H1 (cell line): ENCODE measurements around the gene SPON2. TPM values are rescaled to one million over a fixed set of nuclear protein-coding genes. Genes with fewer than 3 reads are reported as not detected.

Experiments
- CTCF ChIA-PET: fragments of 300-600 bp; sonication (Branson Sonifier 250); formaldehyde crosslinking; loops from one replicate; lab custom pipeline; 2021; ENCODE audit not compliant: partially characterized antibody; lab: Charles Lee
- POLR2A ChIA-PET: fragments of 300-600 bp; sonication (Branson Sonifier 250); formaldehyde crosslinking; loops from one replicate; lab custom pipeline; 2021; ENCODE audit warnings: inconsistent platforms; ENCODE audit not compliant: partially characterized antibody; lab: Charles Lee
- DNase-seq, 2 experiments: peaks; one replicate each; pipeline versions ENCODE4 v3.0.0 to v3.0.0-alpha.2; 2010 to 2022; ENCODE audit warnings: low spot score in 2 of 2, low read depth in 1 of 2, mixed read lengths in 1 of 2
- FAIRE-seq: peaks from 2 replicates; lab custom pipeline; 2011; peaks lifted over from hg19 to GRCh38; lab: Jason Lieb, UNC
- H2AFZ ChIP-seq: 2 replicates; pipeline ENCODE4 v1.8.1; 2012; ENCODE audit warnings: low read length, inconsistent platforms
- H2AK5ac ChIP-seq: 2 replicates; pipeline ENCODE4 v1.6.1; 2013; ENCODE audit warnings: low read depth, low read length
- H2BK120ac ChIP-seq: replicated peaks from 2 replicates; pipeline ENCODE3; 2013; ENCODE audit warnings: low read depth, low read length, inconsistent platforms
- H2BK12ac ChIP-seq: 2 replicates; pipeline ENCODE4 v1.6.1; 2013; ENCODE audit warnings: low read depth, low read length
- H2BK15ac ChIP-seq: 2 replicates; pipeline ENCODE4 v1.6.1; 2013; ENCODE audit warnings: low read length
- H2BK20ac ChIP-seq: 2 replicates; pipeline ENCODE4 v1.6.1; 2013; ENCODE audit warnings: low read length
- H2BK5ac ChIP-seq: 2 replicates; pipeline ENCODE4 v1.6.1; 2013; ENCODE audit warnings: low read depth, low read length
- H3K14ac ChIP-seq: 2 replicates; pipeline ENCODE4 v1.6.1; 2013; ENCODE audit warnings: inconsistent platforms; ENCODE audit not compliant: insufficient read length
- H3K18ac ChIP-seq: 2 replicates; pipeline ENCODE4 v1.6.1; 2013; ENCODE audit warnings: low read length; ENCODE audit errors: extremely low read depth
- H3K23ac ChIP-seq: 2 replicates; pipeline ENCODE4 v1.6.1; 2013; ENCODE audit warnings: inconsistent platforms; ENCODE audit not compliant: insufficient read length
- H3K23me2 ChIP-seq: 2 replicates; pipeline ENCODE4 v1.6.1; 2013; ENCODE audit warnings: low read depth, low read length
- H3K27ac ChIP-seq: 2 replicates; pipeline ENCODE4 v1.6.1; 2011; ENCODE audit warnings: low read depth, low read length, inconsistent platforms
- H3K27me3 ChIP-seq, 4 experiments: replicated peaks in 1 of 4; 1 replicate in 1 of 4; 2 replicates in 3 of 4; pipeline versions ENCODE4 v1.6.1 to v1.8.1; 2011 to 2013; ENCODE audit warnings: low read length in 3 of 4, mild to moderate bottlenecking in 3 of 4, inconsistent platforms in 2 of 4, mixed read lengths in 2 of 4, moderate library complexity in 1 of 4; ENCODE audit not compliant: control insufficient read depth in 3 of 4, insufficient read depth in 3 of 4; ENCODE audit errors: extremely low read depth in 1 of 4
- H3K36me3 ChIP-seq, 4 experiments: 2 replicates each; pipeline versions ENCODE4 v1.6.1 to v1.8.1; 2011 to 2013; ENCODE audit warnings: mild to moderate bottlenecking in 4 of 4, low read length in 3 of 4, moderate library complexity in 2 of 4, control low read depth in 1 of 4, inconsistent platforms in 1 of 4; ENCODE audit not compliant: insufficient read depth in 4 of 4, control insufficient read depth in 2 of 4
- H3K4ac ChIP-seq: replicated peaks from 2 replicates; pipeline ENCODE3; 2013; ENCODE audit warnings: low read length, low read depth, mixed read lengths, inconsistent platforms; ENCODE audit not compliant: insufficient read length
- H3K4me1 ChIP-seq, 4 experiments: replicated peaks in 1 of 4; 1 replicate in 1 of 4; 2 replicates in 3 of 4; pipeline versions ENCODE4 v1.6.1 to v1.8.1; 2011 to 2013; ENCODE audit warnings: low read length in 3 of 4, inconsistent platforms in 2 of 4, mixed read lengths in 1 of 4; ENCODE audit not compliant: insufficient read depth in 4 of 4, control insufficient read depth in 3 of 4
- H3K4me2 ChIP-seq, 2 experiments: 2 replicates each; pipeline versions ENCODE4 v1.6.1 to v1.8.1; 2011 to 2013; ENCODE audit warnings: low read depth in 2 of 2, low read length in 2 of 2, control low read depth in 1 of 2, inconsistent platforms in 1 of 2, mild to moderate bottlenecking in 1 of 2; ENCODE audit not compliant: insufficient read depth in 1 of 2
- H3K4me3 ChIP-seq, 4 experiments: fragments of 200-600, 300-600 bp in 1 of 4; sonication (generic), shearing (Covaris generic), sonication (Bioruptor Twin) in 1 of 4; 2 replicates each; pipeline versions ENCODE4 v1.5.1 to v1.8.1; 2011 to 2016; ENCODE audit warnings: low read length in 4 of 4, low read depth in 3 of 4, control low read depth in 2 of 4, inconsistent platforms in 2 of 4, mild to moderate bottlenecking in 2 of 4, mixed read lengths in 1 of 4, moderate library complexity in 1 of 4; ENCODE audit not compliant: insufficient read depth in 2 of 4; ENCODE audit errors: extremely low read depth in 1 of 4
- H3K56ac ChIP-seq: replicated peaks from 2 replicates; pipeline ENCODE3; 2013; ENCODE audit warnings: low read depth, mild to moderate bottlenecking, mixed read lengths, low read length, inconsistent platforms; ENCODE audit not compliant: insufficient read length
- H3K79me1 ChIP-seq: 2 replicates; pipeline ENCODE4 v1.6.1; 2013; ENCODE audit warnings: low read depth, low read length, control low read depth
- H3K79me2 ChIP-seq, 2 experiments: 2 replicates each; pipeline versions ENCODE4 v1.6.1 to v1.8.1; 2012 to 2013; ENCODE audit warnings: low read length in 2 of 2, mild to moderate bottlenecking in 2 of 2, inconsistent platforms in 1 of 2; ENCODE audit not compliant: insufficient read depth in 2 of 2, control insufficient read depth in 1 of 2
- H3K9ac ChIP-seq, 4 experiments: replicated peaks in 1 of 4; 1 replicate in 1 of 4; 2 replicates in 3 of 4; pipeline versions ENCODE4 v1.6.1 to v1.8.1; 2011 to 2013; ENCODE audit warnings: low read depth in 3 of 4, low read length in 3 of 4, control low read depth in 2 of 4, mild to moderate bottlenecking in 2 of 4, moderate library complexity in 2 of 4, inconsistent platforms in 1 of 4; ENCODE audit errors: extremely low read depth in 1 of 4
- H3K9me3 ChIP-seq, 2 experiments: 2 replicates each; pipeline versions ENCODE4 v1.6.1 to v1.8.1; 2012 to 2013; ENCODE audit warnings: mild to moderate bottlenecking in 2 of 2, moderate library complexity in 2 of 2, control low read depth in 1 of 2, inconsistent platforms in 1 of 2, low read depth in 1 of 2, low read length in 1 of 2, mixed read lengths in 1 of 2; ENCODE audit not compliant: insufficient read depth in 2 of 2
- H4K20me1 ChIP-seq, 2 experiments: replicated peaks in 1 of 2; 2 replicates each; pipeline versions ENCODE3 to v1.8.1; 2011 to 2013; ENCODE audit warnings: inconsistent platforms in 2 of 2, low read length in 2 of 2, mild to moderate bottlenecking in 1 of 2; ENCODE audit not compliant: insufficient read depth in 2 of 2, control insufficient read depth in 1 of 2
- H4K5ac ChIP-seq: 2 replicates; pipeline ENCODE4 v1.6.1; 2013; ENCODE audit warnings: low read length, low read depth, mixed read lengths, inconsistent platforms; ENCODE audit not compliant: insufficient read length
- H4K8ac ChIP-seq: 2 replicates; pipeline ENCODE4 v1.8.0; 2013; ENCODE audit warnings: mild to moderate bottlenecking, moderate library complexity, low read length, inconsistent platforms; ENCODE audit not compliant: insufficient read depth; ENCODE audit errors: extremely low read depth
- H4K91ac ChIP-seq: replicated peaks from 2 replicates; pipeline ENCODE3; 2013; ENCODE audit warnings: low read length, mixed read lengths, inconsistent platforms; ENCODE audit not compliant: insufficient read length
- BCL11A ChIP-seq, 2 experiments: IDR thresholded peaks; one replicate each; pipeline ENCODE4 v1.6.1; 2011; ENCODE audit warnings: low read depth in 2 of 2, low read length in 2 of 2, mild to moderate bottlenecking in 2 of 2
- FOSL1 ChIP-seq: IDR thresholded peaks from 2 replicates; pipeline ENCODE4 v1.6.1; 2011; ENCODE audit warnings: mild to moderate bottlenecking, low read depth, low read length, moderate library complexity; ENCODE audit not compliant: insufficient read depth
- HDAC6 ChIP-seq: IDR thresholded peaks from one replicate; pipeline ENCODE4 v1.7.1; 2012; ENCODE audit warnings: low read depth, mild to moderate bottlenecking, inconsistent platforms, low read length, moderate library complexity
- PHF8 ChIP-seq: fragments of 200-600 bp; sonication (generic); conservative IDR thresholded peaks from 2 replicates; pipeline ENCODE4 v1.7.1; 2012; ENCODE audit warnings: low read depth, mild to moderate bottlenecking, inconsistent platforms, low read length, moderate library complexity
- TBP ChIP-seq: IDR thresholded peaks from 2 replicates; pipeline ENCODE4 v1.6.1; 2011; ENCODE audit warnings: low read depth, low read length, improper control_type of control experiment
- WGBS, 2 experiments: shearing (Covaris generic) in 1 of 2; methylation state at CpG; one replicate each; pipeline versions ENCODE4 v1.1.6 to v1.1.7; 2013 to 2015; ENCODE audit warnings: low lambda C conversion rate in 2 of 2, mixed read lengths in 2 of 2, inconsistent platforms in 1 of 2, low coverage in 1 of 2, missing lambda C conversion rate in 1 of 2; ENCODE audit not compliant: insufficient replicate concordance in 2 of 2, insufficient coverage in 1 of 2, insufficient read length in 1 of 2; ENCODE audit errors: extremely low coverage in 1 of 2, missing lambda C conversion rate in 1 of 2; 5-methylcytosine and 5-hydroxymethylcytosine counted together
- polyA plus RNA-seq, 7 experiments: library from polyadenylated mRNA; depleted of rRNA in 3 of 7; stranded (reverse) in 5 of 7; unstranded in 2 of 7; fragments of >200 nt in 5 of 7; fragments of 200-250 nt in 2 of 7; gene quantifications; 1 replicate in 5 of 7; 2 replicates in 1 of 7; 4 replicates in 1 of 7; pipeline versions ENCODE4 v1.2.1 to v1.2.3, GENCODE V29; 2011 to 2013; ENCODE audit warnings: missing spikeins in 2 of 7, mixed read lengths in 2 of 7
- total RNA-seq: library from RNA; stranded (reverse); fragmentation: NEBNext Ultra II Directional; extraction: Animal tissue kit (Norgen Biotek cat#: 25700); gene quantifications from 2 replicates; pipeline ENCODE4 v1.2.1, GENCODE V29; 2021
- TF ChIP-seq, protein P1 (sequence below), 3 experiments: IDR thresholded peaks; 1 replicate in 2 of 3; 2 replicates in 1 of 3; pipeline versions ENCODE4 v1.5.1 to v1.6.1; 2011; ENCODE audit warnings: low read length in 3 of 3, mild to moderate bottlenecking in 3 of 3, inconsistent platforms in 2 of 3, low read depth in 1 of 3, moderate library complexity in 1 of 3; ENCODE audit not compliant: insufficient read depth in 1 of 3; ENCODE audit errors: control extremely low read depth in 1 of 3
- TF ChIP-seq, protein P2 (sequence below): IDR thresholded peaks from 2 replicates; pipeline ENCODE4 v1.6.1; 2012; ENCODE audit warnings: low read length, inconsistent platforms

SPON2 gene
- total and polyA plus RNA-seq, 2 of the 8 experiments (the other 6 are each of a cell fraction or from before 2014, with no cell fraction given): 2.8 to 3.2 TPM

DNA sequence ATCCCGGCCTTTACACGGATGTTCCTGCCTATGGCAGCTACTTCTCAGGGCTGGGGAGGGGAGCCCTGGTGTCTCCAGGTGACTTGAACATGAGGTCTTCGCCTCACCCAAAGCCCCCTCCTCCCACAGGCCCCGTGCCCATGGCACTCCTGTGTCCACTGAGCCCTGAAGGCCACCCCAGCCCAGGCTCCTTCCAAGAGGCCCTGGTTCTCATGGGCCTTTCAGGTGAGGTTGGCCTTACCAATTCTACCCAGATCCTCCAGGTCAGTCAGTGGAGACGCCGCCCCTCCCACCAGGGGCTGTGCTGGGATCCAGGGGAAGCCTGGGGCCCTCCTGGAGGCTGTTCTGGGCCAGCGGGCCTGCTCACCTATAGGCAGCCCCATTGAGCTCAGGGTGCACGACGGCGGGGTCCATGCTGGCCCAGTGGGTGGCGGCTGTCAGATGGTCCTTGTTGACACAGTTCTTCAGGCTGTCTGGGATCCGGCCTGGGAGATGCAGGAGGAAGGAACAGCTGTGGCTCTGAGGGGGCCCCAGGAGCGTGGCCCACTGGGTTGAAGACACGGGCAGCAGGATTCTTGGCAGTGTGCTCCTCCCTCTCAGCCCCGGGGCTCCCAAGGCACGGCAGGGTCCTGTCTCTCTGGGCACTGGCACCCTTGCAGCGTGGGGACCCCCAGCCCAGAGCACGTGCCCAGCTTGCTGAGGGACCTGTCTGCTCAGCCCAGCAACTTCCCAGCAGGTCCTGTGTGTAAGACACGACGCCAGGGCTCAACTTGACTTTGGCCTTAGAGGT lies 40.4 kb upstream of the SPON2 start:
- FAIRE-seq: no peak
- H4K20me1 ChIP-seq: peaks cover 5 to 15% of the 10 kb centered on the region in 2 experiments
- H3K4me1 ChIP-seq: no peaks in the 10 kb centered on the region
- H3K79me2 ChIP-seq: no peaks in the 10 kb centered on the region
- no peak overlapping the region for H4K91ac ChIP-seq
- H3K27ac ChIP-seq: no peak overlapping the region
- no peak overlapping the region for H2BK15ac ChIP-seq
- H2BK5ac ChIP-seq: no peak overlapping the region
- H3K4ac ChIP-seq: no peak overlapping the region
- WGBS, 2 experiments: 92% methylated on average over 17 of the region's 20 CpGs; no CpG with 5 or more reads in 1 of the 2 experiments
- POLR2A ChIA-PET: no interaction called here
- H2BK20ac ChIP-seq: no peak overlapping the region
- H2BK120ac ChIP-seq: no peak overlapping the region
- peaks cover 2% of the 10 kb centered on the region; the same call in 1 of the 2 replicates for H3K79me1 ChIP-seq
- H3K36me3 ChIP-seq: peaks cover 5 to 48% (median 15%) of the 10 kb centered on the region in 4 experiments; a peak in 6 of 8 replicates
- CTCF ChIA-PET: interaction anchor here (0.6 kb wide), 1 partner anchor 564 kb away, joined by 3 read pairs; no protein-coding TSS in a partner anchor
- no peaks in the 10 kb centered on the region for H3K9me3 ChIP-seq
- no peak overlapping the region for H3K23ac ChIP-seq
- no peak overlapping the region for H4K8ac ChIP-seq
- no peak overlapping the region for H3K4me2 ChIP-seq
- no peak for DNase-seq
- no peak overlapping the region for H3K14ac ChIP-seq
- H3K23me2 ChIP-seq: no peaks in the 10 kb centered on the region
- no peak overlapping the region for H3K56ac ChIP-seq
- no peak overlapping the region for H3K4me3 ChIP-seq
- no peak overlapping the region for H2AFZ ChIP-seq
- no peak overlapping the region for H2BK12ac ChIP-seq
- H2AK5ac ChIP-seq: no peak overlapping the region
- H3K9ac ChIP-seq: no peak overlapping the region
- H3K27me3 ChIP-seq: no peaks in the 10 kb centered on the region
- no peak overlapping the region for H4K5ac ChIP-seq
- H3K18ac ChIP-seq: no peak overlapping the region
- TF ChIP-seq PHF8: no peak
- no peak for TF ChIP-seq TBP
- no peak for TF ChIP-seq BCL11A (IDR thresholded peaks at IDR 0.05; ENCODE audit: low read depth in 2 of 2, low read length in 2 of 2)
- TF ChIP-seq, protein P1, sequence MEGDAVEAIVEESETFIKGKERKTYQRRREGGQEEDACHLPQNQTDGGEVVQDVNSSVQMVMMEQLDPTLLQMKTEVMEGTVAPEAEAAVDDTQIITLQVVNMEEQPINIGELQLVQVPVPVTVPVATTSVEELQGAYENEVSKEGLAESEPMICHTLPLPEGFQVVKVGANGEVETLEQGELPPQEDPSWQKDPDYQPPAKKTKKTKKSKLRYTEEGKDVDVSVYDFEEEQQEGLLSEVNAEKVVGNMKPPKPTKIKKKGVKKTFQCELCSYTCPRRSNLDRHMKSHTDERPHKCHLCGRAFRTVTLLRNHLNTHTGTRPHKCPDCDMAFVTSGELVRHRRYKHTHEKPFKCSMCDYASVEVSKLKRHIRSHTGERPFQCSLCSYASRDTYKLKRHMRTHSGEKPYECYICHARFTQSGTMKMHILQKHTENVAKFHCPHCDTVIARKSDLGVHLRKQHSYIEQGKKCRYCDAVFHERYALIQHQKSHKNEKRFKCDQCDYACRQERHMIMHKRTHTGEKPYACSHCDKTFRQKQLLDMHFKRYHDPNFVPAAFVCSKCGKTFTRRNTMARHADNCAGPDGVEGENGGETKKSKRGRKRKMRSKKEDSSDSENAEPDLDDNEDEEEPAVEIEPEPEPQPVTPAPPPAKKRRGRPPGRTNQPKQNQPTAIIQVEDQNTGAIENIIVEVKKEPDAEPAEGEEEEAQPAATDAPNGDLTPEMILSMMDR (IDR thresholded peaks at IDR 0.05; ENCODE audit: control extremely low read depth in 1 of 3, insufficient read depth in 1 of 3, low read depth in 1 of 3, low read length in 3 of 3): no peak
- TF ChIP-seq, protein P2, sequence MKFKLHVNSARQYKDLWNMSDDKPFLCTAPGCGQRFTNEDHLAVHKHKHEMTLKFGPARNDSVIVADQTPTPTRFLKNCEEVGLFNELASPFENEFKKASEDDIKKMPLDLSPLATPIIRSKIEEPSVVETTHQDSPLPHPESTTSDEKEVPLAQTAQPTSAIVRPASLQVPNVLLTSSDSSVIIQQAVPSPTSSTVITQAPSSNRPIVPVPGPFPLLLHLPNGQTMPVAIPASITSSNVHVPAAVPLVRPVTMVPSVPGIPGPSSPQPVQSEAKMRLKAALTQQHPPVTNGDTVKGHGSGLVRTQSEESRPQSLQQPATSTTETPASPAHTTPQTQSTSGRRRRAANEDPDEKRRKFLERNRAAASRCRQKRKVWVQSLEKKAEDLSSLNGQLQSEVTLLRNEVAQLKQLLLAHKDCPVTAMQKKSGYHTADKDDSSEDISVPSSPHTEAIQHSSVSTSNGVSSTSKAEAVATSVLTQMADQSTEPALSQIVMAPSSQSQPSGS: no peak
- no peak for TF ChIP-seq HDAC6
- no peak for TF ChIP-seq FOSL1
